Uterus (tissue), 2 donors: ENCODE measurements around the gene ST8SIA5.

Source experiments
- POLR2A ChIP-seq, 2 donors: fragments of 450-650 bp; IDR thresholded peaks; one replicate each; pipeline ENCODE4 v1.6.1; 2016; ENCODE audit warnings: antibody characterized with exemption in 2 of 2, mild to moderate bottlenecking in 1 of 2, moderate library complexity in 1 of 2
- TF ChIP-seq, protein P1 (sequence below), 4 experiments: fragments of 200-600 bp in 2 of 4; fragments of 450-650 bp in 2 of 4; sonication (generic) in 2 of 4; IDR thresholded peaks; one replicate each; pipeline ENCODE4 v1.5.1; 2016 to 2019; ENCODE audit warnings: antibody characterized with exemption in 4 of 4, mild to moderate bottlenecking in 2 of 4, moderate library complexity in 1 of 4

DNA sequence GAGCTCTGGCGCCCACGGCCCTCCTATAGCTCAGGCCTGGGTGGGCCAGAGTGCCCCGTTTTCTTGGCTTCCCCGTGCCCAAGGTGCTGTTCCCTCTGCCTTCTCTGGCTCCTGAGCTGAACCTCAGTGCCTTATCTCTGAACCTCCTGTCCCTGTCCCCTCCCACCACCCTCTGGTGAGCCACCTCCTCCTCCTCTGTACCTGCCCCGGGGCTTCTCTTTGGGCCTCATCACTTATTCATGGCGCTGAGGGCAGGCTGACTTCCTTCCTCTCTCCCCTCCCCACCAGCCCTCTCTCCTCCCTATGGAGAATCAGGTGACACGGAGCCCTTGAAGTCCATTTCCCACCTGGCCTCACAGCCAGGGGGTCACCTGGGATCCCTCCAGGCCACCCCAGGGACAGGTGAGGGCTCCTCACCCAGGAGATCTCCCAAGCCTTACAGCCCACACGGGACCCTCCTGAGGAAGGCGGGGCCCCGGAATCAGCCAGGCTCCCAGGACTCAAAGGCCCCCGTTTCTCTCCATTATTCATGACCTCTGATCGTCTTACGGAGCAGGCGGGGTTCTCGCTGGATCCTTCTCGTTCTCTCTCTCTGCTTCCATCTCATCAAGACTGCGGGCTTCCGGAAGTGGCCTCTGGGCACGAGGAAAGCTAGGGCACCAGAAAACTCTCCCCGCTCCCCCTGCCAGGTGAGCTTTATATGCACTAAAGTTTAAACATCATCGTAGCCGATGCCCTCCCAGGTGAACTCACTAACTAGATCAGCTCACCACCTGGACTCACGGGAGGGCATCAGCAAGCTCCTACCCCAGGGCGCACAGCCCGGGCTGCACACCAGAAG lies 99.5 kb downstream of the ST8SIA5 start, which contains the start of gene LOXHD1:
- TF ChIP-seq, protein P1, sequence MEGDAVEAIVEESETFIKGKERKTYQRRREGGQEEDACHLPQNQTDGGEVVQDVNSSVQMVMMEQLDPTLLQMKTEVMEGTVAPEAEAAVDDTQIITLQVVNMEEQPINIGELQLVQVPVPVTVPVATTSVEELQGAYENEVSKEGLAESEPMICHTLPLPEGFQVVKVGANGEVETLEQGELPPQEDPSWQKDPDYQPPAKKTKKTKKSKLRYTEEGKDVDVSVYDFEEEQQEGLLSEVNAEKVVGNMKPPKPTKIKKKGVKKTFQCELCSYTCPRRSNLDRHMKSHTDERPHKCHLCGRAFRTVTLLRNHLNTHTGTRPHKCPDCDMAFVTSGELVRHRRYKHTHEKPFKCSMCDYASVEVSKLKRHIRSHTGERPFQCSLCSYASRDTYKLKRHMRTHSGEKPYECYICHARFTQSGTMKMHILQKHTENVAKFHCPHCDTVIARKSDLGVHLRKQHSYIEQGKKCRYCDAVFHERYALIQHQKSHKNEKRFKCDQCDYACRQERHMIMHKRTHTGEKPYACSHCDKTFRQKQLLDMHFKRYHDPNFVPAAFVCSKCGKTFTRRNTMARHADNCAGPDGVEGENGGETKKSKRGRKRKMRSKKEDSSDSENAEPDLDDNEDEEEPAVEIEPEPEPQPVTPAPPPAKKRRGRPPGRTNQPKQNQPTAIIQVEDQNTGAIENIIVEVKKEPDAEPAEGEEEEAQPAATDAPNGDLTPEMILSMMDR (IDR thresholded peaks at IDR 0.05): no peak
- TF ChIP-seq POLR2A (IDR thresholded peaks at IDR 0.05): no peak
